Activated naive CD4-positive, alpha-beta T cell treated with anti-CD3 and anti-CD28 coated beads for 36 hours (primary cell): Measurements from ENCODE around the gene PLXNA4. TPM values are rescaled to one million over a fixed set of nuclear protein-coding genes. Genes with fewer than 3 reads are reported as not detected.
A peak's percentile ranks its signal among the peaks of the same experiment; 100 is the strongest.

ENCODE experiments used
- CTCF ChIA-PET: fragments of 350-600 bp; sonication (Branson Sonifier 250); formaldehyde crosslinking; loops from one replicate; lab custom pipeline; 2021; ENCODE audit warnings: antibody characterized with exemption; lab: Charles Lee
- DNase-seq: peaks from one replicate; pipeline ENCODE4 v3.0.0-alpha.2; 2020
- H3K27ac Mint-ChIP-seq: one replicate; pipeline ENCODE4 v1.8.0; 2021; ENCODE audit warnings: mild to moderate bottlenecking, mixed read lengths
- H3K27me3 Mint-ChIP-seq: one replicate; pipeline ENCODE4 v1.8.0; 2021; ENCODE audit warnings: low read depth, mixed read lengths
- H3K36me3 Mint-ChIP-seq: one replicate; pipeline ENCODE4 v1.8.0; 2021; ENCODE audit warnings: low read depth, mixed read lengths
- H3K4me1 Mint-ChIP-seq: one replicate; pipeline ENCODE4 v1.8.0; 2021; ENCODE audit warnings: low read depth, mixed read lengths
- H3K4me3 Mint-ChIP-seq: one replicate; pipeline ENCODE4 v1.8.0; 2021; ENCODE audit warnings: mild to moderate bottlenecking, moderate library complexity, mixed read lengths
- H3K9me3 Mint-ChIP-seq: one replicate; pipeline ENCODE4 v1.8.0; 2021; ENCODE audit warnings: mixed read lengths
- intact Hi-C: fragments of 100-400 bp; cut with micrococcal nuclease; formaldehyde crosslinking; loops from one replicate; pipeline ENCODE4 v1.15.1; 2023
- total RNA-seq, 2 experiments: library from RNA; stranded (reverse); gene quantifications; one replicate each; pipeline ENCODE4 v1.2.3, GENCODE V29; 2021

Gene PLXNA4
- total RNA-seq, 2 experiments from 2014 or later = 0.02 to 0.05 TPM

GRCh38 chr7:132471515-132471914 is 104.8 kb downstream of the PLXNA4 start:
- no peak overlapping the region for H3K4me3 Mint-ChIP-seq

GRCh38 chr7:132469681-132470080 is 106.6 kb downstream of the PLXNA4 start:
- no peaks in the 10 kb centered on the region for H3K36me3 Mint-ChIP-seq
- no peaks in the 10 kb centered on the region for H3K27me3 Mint-ChIP-seq
- intact Hi-C loops = no loop called here
- no peaks in the 10 kb centered on the region for H3K9me3 Mint-ChIP-seq
- peaks cover 17% of the 10 kb centered on the region for H3K4me1 Mint-ChIP-seq
- H3K27ac Mint-ChIP-seq = no peak overlapping the region
- CTCF ChIA-PET = no interaction called here
- H3K4me3 Mint-ChIP-seq = no peak overlapping the region
- no peak for DNase-seq

More at GRCh38 chr7:132471515-132471914, 104.8 kb downstream of the PLXNA4 start:
- no peak for DNase-seq
- intact Hi-C loops = no loop called here
- no peak overlapping the region for H3K27ac Mint-ChIP-seq
- no peaks in the 10 kb centered on the region for H3K36me3 Mint-ChIP-seq
- CTCF ChIA-PET = no interaction called here
- H3K27me3 Mint-ChIP-seq = no peaks in the 10 kb centered on the region
- H3K9me3 Mint-ChIP-seq = no peaks in the 10 kb centered on the region
- H3K4me1 Mint-ChIP-seq = peaks cover 19% of the 10 kb centered on the region

DNA sequence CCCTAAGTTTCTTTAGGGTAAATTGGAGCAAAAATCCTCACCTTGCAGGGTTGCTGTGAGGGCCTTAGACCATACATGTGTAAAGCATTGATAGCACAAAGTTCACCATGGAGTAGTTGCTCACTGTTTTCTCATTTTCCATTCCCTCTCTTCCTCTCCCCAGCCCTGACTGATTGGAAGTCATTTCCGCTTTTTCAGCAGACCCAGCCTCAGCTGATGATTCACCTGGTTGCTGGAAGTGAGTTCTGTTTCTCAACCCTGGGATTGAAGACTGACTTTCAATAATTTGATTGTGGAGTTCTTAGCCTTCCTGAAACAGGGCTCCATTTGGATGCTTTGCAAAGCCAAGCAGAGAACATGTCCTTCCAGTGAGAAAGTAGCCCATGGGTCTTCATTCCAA is 107.0 kb downstream of the PLXNA4 start:
- no peaks in the 10 kb centered on the region for H3K27me3 Mint-ChIP-seq
- peaks cover 13% of the 10 kb centered on the region for H3K4me1 Mint-ChIP-seq
- CTCF ChIA-PET = no interaction called here
- no peaks in the 10 kb centered on the region for H3K9me3 Mint-ChIP-seq
- H3K4me3 Mint-ChIP-seq = no peak overlapping the region
- no peaks in the 10 kb centered on the region for H3K36me3 Mint-ChIP-seq
- no peak for DNase-seq
- intact Hi-C loops = no loop called here
- no peak overlapping the region for H3K27ac Mint-ChIP-seq

DNA sequence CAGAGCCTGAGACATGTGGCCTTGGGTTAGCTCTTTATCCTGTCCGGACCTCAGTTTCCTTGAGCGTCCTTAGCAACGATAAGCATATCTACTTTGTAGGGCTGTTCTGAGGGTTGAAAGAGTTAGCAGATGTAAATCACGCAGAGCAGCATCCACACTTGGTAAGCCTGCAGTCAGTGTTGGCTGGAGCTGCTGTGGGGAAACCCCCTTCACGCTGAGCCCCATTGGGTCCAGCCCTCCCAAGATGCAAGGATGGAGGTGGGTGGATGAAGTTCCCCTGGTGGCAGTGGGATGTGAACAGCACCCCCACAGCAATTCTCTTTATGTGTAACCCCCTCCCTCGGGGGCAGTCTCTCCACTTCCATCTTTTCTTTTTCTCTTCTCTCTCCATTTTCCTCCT is 109.9 kb downstream of the PLXNA4 start:
- Mint-ChIP-seq H3K36me3 (no peaks in the 10 kb centered on the region), H3K4me3 (no peak overlapping the region), H3K27me3 (no peaks in the 10 kb centered on the region), H3K27ac (no peak overlapping the region), H3K9me3 (no peaks in the 10 kb centered on the region), H3K4me1 (peaks cover 14% of the 10 kb centered on the region)
- DNase-seq = no peak
- CTCF ChIA-PET = interaction anchor here (1.3 kb wide), 1 partner anchor 9 kb away, joined by 6 read pairs; no protein-coding TSS in a partner anchor
- intact Hi-C loops = no loop called here

DNA sequence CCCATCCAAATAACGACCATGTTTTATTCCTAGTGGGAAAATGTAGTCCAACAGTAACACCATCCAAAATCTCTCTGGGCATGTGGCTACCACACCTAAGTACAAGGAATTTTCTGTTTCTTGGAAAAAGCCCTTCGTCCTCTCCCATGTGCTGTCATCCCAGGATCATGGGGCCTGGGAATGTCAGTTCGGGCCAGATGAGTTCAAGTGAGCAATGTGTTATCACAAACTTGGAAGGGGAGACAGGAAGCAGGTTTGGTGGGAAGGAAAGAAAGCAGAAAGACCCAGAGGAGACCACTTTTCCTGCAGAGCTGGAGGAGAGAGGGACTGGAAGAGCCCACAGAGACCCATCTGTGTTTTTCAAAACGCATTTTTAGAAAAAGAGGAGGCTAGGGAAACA is 110.8 kb downstream of the PLXNA4 start:
- H3K36me3 Mint-ChIP-seq = no peaks in the 10 kb centered on the region
- no peak for DNase-seq
- H3K9me3 Mint-ChIP-seq = no peaks in the 10 kb centered on the region
- no peak overlapping the region for H3K27ac Mint-ChIP-seq
- intact Hi-C loops = no loop called here
- CTCF ChIA-PET = interaction anchor here (1.3 kb wide), 1 partner anchor 10 kb away, joined by 6 read pairs; no protein-coding TSS in a partner anchor
- H3K27me3 Mint-ChIP-seq = no peaks in the 10 kb centered on the region
- H3K4me3 Mint-ChIP-seq = no peak overlapping the region
- H3K4me1 Mint-ChIP-seq = peaks cover 21% of the 10 kb centered on the region

DNA sequence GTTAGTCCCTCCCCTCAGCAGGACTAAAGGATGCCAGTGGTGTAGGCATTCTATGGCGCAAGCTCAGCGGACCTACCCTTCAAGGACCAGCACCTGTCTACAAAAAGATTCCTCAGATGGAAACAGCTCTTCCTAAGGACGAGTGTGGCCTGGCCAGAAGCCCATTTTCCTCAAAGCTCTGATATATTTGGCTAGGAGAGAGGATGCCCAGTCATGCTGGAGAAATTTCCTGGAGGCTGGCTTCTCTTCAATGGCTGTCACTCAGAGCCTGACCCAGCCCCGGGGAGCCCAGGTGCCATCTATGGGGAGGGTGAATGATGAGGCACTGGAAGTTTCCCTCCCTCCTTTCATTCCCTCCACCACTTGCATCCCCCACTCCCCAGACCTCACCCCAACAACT is 111.5 kb downstream of the PLXNA4 start:
- no peak for DNase-seq
- CTCF ChIA-PET = no interaction called here
- H3K27me3 Mint-ChIP-seq = no peaks in the 10 kb centered on the region
- H3K9me3 Mint-ChIP-seq = no peaks in the 10 kb centered on the region
- H3K36me3 Mint-ChIP-seq = no peaks in the 10 kb centered on the region
- H3K27ac Mint-ChIP-seq = no peak overlapping the region
- H3K4me1 Mint-ChIP-seq = peaks cover 22% of the 10 kb centered on the region
- intact Hi-C loops = no loop called here
- H3K4me3 Mint-ChIP-seq = no peak overlapping the region

GRCh38 chr7:132463922-132464321 is 112.3 kb downstream of the PLXNA4 start:
- Mint-ChIP-seq H3K9me3 (no peaks in the 10 kb centered on the region), H3K27ac (no peak overlapping the region), H3K4me1 (peaks cover 22% of the 10 kb centered on the region), H3K27me3 (no peaks in the 10 kb centered on the region), H3K36me3 (no peaks in the 10 kb centered on the region), H3K4me3 (no peak overlapping the region)
- CTCF ChIA-PET = no interaction called here
- no peak for DNase-seq
- intact Hi-C loops = no loop called here

- no peak for DNase-seq
- CTCF ChIA-PET = interaction anchor here (0.6 kb wide), 1 partner anchor 18 kb away, joined by 4 read pairs; no protein-coding TSS in a partner anchor
- intact Hi-C loops = no loop called here
- Mint-ChIP-seq H3K4me3 (no peak overlapping the region), H3K4me1 (peaks cover 22% of the 10 kb centered on the region), H3K27me3 (no peaks in the 10 kb centered on the region), H3K27ac (no peak overlapping the region), H3K9me3 (no peaks in the 10 kb centered on the region), H3K36me3 (no peaks in the 10 kb centered on the region)
Measured at GRCh38 chr7:132462478-132462877, 113.8 kb downstream of the PLXNA4 start.

DNA sequence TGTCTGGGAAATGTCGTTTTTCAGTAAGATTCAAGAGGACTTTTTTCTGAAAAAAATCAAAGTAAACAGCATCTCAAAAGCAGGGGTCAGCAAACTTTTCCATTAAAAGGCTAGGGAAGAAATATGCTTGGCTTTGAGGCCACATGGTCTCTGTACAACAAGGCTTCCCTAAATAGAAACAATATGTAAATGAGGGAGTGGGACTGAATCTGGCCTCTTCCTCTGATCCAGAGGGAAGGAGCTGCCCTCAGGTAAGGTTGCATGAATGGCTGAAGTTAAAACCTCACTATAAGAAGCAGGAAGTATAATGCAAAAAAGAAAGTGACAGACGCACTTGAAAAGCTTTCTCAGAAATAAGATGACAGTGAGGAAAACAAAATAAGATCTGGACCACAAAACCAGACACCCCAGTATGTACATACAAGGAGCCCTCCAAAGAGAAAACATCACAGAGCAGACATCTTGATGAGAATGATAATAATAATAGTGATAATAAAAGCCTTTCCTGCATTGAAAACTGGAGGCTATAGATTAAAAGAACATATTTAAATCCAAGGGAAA is 115.2 kb downstream of the PLXNA4 start:
- no peaks in the 10 kb centered on the region for H3K27me3 Mint-ChIP-seq
- no peaks in the 10 kb centered on the region for H3K36me3 Mint-ChIP-seq
- H3K4me1 Mint-ChIP-seq = peaks cover 22% of the 10 kb centered on the region
- intact Hi-C loops = loop anchor here (1.0 to 2.0 kb wide), 3 partner anchors 11 to 30 kb away; no protein-coding TSS in a partner anchor
- CTCF ChIA-PET = interaction anchor here (1.1 kb wide), 1 partner anchor 13 kb away, joined by 5 read pairs; no protein-coding TSS in a partner anchor
- no peaks in the 10 kb centered on the region for H3K9me3 Mint-ChIP-seq
- no peak for DNase-seq
- H3K27ac Mint-ChIP-seq = peak overlapping the region; percentile 77
- H3K4me3 Mint-ChIP-seq = peak overlapping the region; percentile 27

- CTCF ChIA-PET = no interaction called here
- no peaks in the 10 kb centered on the region for H3K36me3 Mint-ChIP-seq
- no peaks in the 10 kb centered on the region for H3K27me3 Mint-ChIP-seq
- intact Hi-C loops = no loop called here
- no peak for DNase-seq
- H3K4me3 Mint-ChIP-seq = no peak overlapping the region
- H3K9me3 Mint-ChIP-seq = no peaks in the 10 kb centered on the region
- H3K4me1 Mint-ChIP-seq = peaks cover 43% of the 10 kb centered on the region
- H3K27ac Mint-ChIP-seq = no peak overlapping the region
Measured at GRCh38 chr7:132458729-132459128, 117.5 kb downstream of the PLXNA4 start.

GRCh38 chr7:132457658-132458057 is 118.6 kb downstream of the PLXNA4 start:
- peaks cover 42% of the 10 kb centered on the region for H3K4me1 Mint-ChIP-seq
- no peaks in the 10 kb centered on the region for H3K9me3 Mint-ChIP-seq
- no peaks in the 10 kb centered on the region for H3K36me3 Mint-ChIP-seq
- intact Hi-C loops = no loop called here
- H3K27me3 Mint-ChIP-seq = no peaks in the 10 kb centered on the region
- no peak overlapping the region for H3K4me3 Mint-ChIP-seq
- DNase-seq = no peak
- H3K27ac Mint-ChIP-seq = no peak overlapping the region
- CTCF ChIA-PET = no interaction called here

- CTCF ChIA-PET = no interaction called here
- no peak for DNase-seq
- no peaks in the 10 kb centered on the region for H3K27me3 Mint-ChIP-seq
- no peaks in the 10 kb centered on the region for H3K36me3 Mint-ChIP-seq
- H3K4me3 Mint-ChIP-seq = no peak overlapping the region
- peaks cover 34% of the 10 kb centered on the region for H3K4me1 Mint-ChIP-seq
- H3K9me3 Mint-ChIP-seq = no peaks in the 10 kb centered on the region
- H3K27ac Mint-ChIP-seq = no peak overlapping the region
- intact Hi-C loops = no loop called here
Measured at GRCh38 chr7:132456418-132456817, 119.9 kb downstream of the PLXNA4 start.

DNA sequence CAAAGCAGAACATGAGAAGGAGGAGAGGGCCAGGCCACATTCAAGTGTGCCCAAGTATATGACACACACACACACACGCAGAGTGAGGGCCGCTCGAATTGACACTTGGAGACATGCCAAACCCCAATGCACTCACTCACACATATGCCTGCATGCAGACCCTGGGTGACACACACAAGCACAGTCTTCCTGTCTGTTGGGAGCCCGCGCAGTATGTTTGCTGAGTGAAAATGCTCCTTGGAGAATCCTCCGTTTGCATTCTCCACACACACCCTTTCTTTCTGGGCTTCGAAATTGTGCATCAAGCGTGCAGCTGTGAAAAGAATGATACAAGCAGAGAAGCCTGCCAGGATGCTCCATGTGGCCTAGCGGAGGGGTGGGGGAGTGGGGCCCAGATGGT is 120.9 kb downstream of the PLXNA4 start:
- peaks cover 32% of the 10 kb centered on the region for H3K4me1 Mint-ChIP-seq
- no peak overlapping the region for H3K27ac Mint-ChIP-seq

More for the DNA sequence above, 120.9 kb downstream of the PLXNA4 start:
- no peak overlapping the region for H3K4me3 Mint-ChIP-seq
- H3K27me3 Mint-ChIP-seq = no peaks in the 10 kb centered on the region
- peak; percentile 46 for DNase-seq
- intact Hi-C loops = no loop called here
- CTCF ChIA-PET = no interaction called here
- H3K36me3 Mint-ChIP-seq = no peaks in the 10 kb centered on the region
- no peaks in the 10 kb centered on the region for H3K9me3 Mint-ChIP-seq
